HL-60 (cell line): ENCODE measurements around the gene ADRM1.

Source experiments
- DNase-seq, 2 experiments: peaks; one replicate each; pipeline ENCODE4 v3.0.0-alpha.2; 2010 to 2020; ENCODE audit warnings: low read depth in 1 of 2, low spot score in 1 of 2
- H3K27ac ChIP-seq: fragments of 250-450 bp; sonication (Bioruptor Pico); replicated peaks from 2 replicates; pipeline ENCODE4 v1.5.1; 2020; ENCODE audit warnings: mild to moderate bottlenecking, moderate library complexity
- H3K27me3 ChIP-seq: fragments of 250-450 bp; sonication (Bioruptor Pico); 2 replicates; pipeline ENCODE4 v1.5.1; 2021; ENCODE audit warnings: mild to moderate bottlenecking, moderate library complexity; ENCODE audit not compliant: insufficient read depth, poor library complexity, severe bottlenecking
- H3K4me3 ChIP-seq: replicated peaks from 2 replicates; pipeline ENCODE4 v1.5.1; 2011; ENCODE audit warnings: mild to moderate bottlenecking, control low read depth, low read length; ENCODE audit not compliant: insufficient read depth
- CTCF ChIP-seq: IDR thresholded peaks from one replicate; pipeline ENCODE4 v1.5.1; 2011; ENCODE audit warnings: low read length, control low read depth, inconsistent platforms; ENCODE audit not compliant: insufficient read depth
- GABPA ChIP-seq: IDR thresholded peaks from 2 replicates; pipeline ENCODE4 v1.6.1; 2012; ENCODE audit warnings: low read depth
- POLR2AphosphoS5 ChIP-seq: IDR thresholded peaks from 2 replicates; pipeline ENCODE4 v1.6.1; 2012; ENCODE audit warnings: low read depth
- REST ChIP-seq: IDR thresholded peaks from 2 replicates; pipeline ENCODE4 v1.6.1; 2012; ENCODE audit warnings: low read depth; ENCODE audit not compliant: insufficient replicate concordance
- SPI1 ChIP-seq: IDR thresholded peaks from 2 replicates; pipeline ENCODE4 v1.6.1; 2012; ENCODE audit warnings: low read depth, mild to moderate bottlenecking, borderline replicate concordance

The ADRM1 gene

GRCh38 chr20:62321521-62321948 is 18.7 kb downstream of the ADRM1 start:
- no peaks in the 10 kb centered on the region for H3K27me3 ChIP-seq
- no peak overlapping the region for H3K4me3 ChIP-seq
- H3K27ac ChIP-seq = no peak overlapping the region
- TF ChIP-seq REST = no peak
- TF ChIP-seq POLR2AphosphoS5 = no peak
- no peak for TF ChIP-seq CTCF
- TF ChIP-seq GABPA = no peak
- no peak for TF ChIP-seq SPI1
- no peak for DNase-seq

- Histone ChIP-seq H3K27me3 (no peaks in the 10 kb centered on the region), H3K27ac (no peak overlapping the region), H3K4me3 (no peak overlapping the region)
- DNase-seq = no peak
- TF ChIP-seq CTCF (no peak), SPI1 (no peak), GABPA (no peak), POLR2AphosphoS5 (no peak), REST (no peak)
Observed at GRCh38 chr20:62321975-62322374, 19.2 kb downstream of the ADRM1 start.

GRCh38 chr20:62322492-62323041 is 19.8 kb downstream of the ADRM1 start:
- no peak for DNase-seq
- Histone ChIP-seq H3K4me3 (no peak overlapping the region), H3K27ac (no peak overlapping the region), H3K27me3 (no peaks in the 10 kb centered on the region)
- TF ChIP-seq GABPA (no peak), POLR2AphosphoS5 (no peak), CTCF (no peak), SPI1 (no peak), REST (no peak)
